IMR-90 (cell line): ENCODE data around the gene CORO7. TPM values are rescaled to one million over a fixed set of nuclear protein-coding genes. Genes with fewer than 3 reads are reported as not detected.

Source experiments
- ATAC-seq: fragments of 200-7000 bp; cut with Tn5 transposase; 2 replicates; pipeline ENCODE4 v1.9.1; 2020; ENCODE audit warnings: low read depth, mild to moderate bottlenecking, moderate library complexity
- BruUV-seq: library from RNA; stranded (reverse); fragments of 400-500 nt; replicated peaks from 2 replicates; lab custom pipeline; 2021; lab: Mats Ljungman, UMichigan
- CTCF ChIA-PET: fragments of 300-600 bp; formaldehyde crosslinking; extraction: SDS; loops from one replicate; lab custom pipeline; 2021; ENCODE audit warnings: antibody characterized with exemption; lab: Yijun Ruan, JAX
- POLR2A ChIA-PET: fragments of 300-600 bp; sonication (Branson Sonifier 250); formaldehyde crosslinking; loops from one replicate; lab custom pipeline; 2022; ENCODE audit warnings: antibody characterized with exemption; ENCODE audit not compliant: unreplicated experiment; lab: Charles Lee
- DNase-seq: peaks from one replicate; pipeline ENCODE4 v3.0.0; 2013
- H2AFZ ChIP-seq: replicated peaks from 2 replicates; pipeline ENCODE3; 2013; ENCODE audit warnings: low read length, mild to moderate bottlenecking; ENCODE audit not compliant: poor library complexity
- H2AK5ac ChIP-seq: 2 replicates; pipeline ENCODE4 v1.6.1; 2013; ENCODE audit warnings: low read depth, low read length, inconsistent platforms
- H2AK9ac ChIP-seq: replicated peaks from 2 replicates; pipeline ENCODE3; 2013; ENCODE audit warnings: mild to moderate bottlenecking, low read depth, low read length, moderate library complexity; ENCODE audit not compliant: poor library complexity
- H2BK120ac ChIP-seq: 2 replicates; pipeline ENCODE4 v1.6.1; 2013; ENCODE audit warnings: low read depth, low read length, inconsistent platforms
- H2BK15ac ChIP-seq: 3 replicates; pipeline ENCODE4 v1.6.1; 2013; ENCODE audit warnings: low read depth, low read length, inconsistent platforms
- H2BK20ac ChIP-seq: 2 replicates; pipeline ENCODE4 v1.6.1; 2013; ENCODE audit warnings: low read depth, mild to moderate bottlenecking, inconsistent platforms, low read length, moderate library complexity
- H2BK5ac ChIP-seq: 2 replicates; pipeline ENCODE4 v1.6.1; 2013; ENCODE audit warnings: mild to moderate bottlenecking, low read depth, low read length, inconsistent platforms; ENCODE audit not compliant: poor library complexity, severe bottlenecking
- H3K14ac ChIP-seq: replicated peaks from 2 replicates; pipeline ENCODE4 v1.6.1; 2013; ENCODE audit warnings: low read depth, low read length, inconsistent platforms
- H3K18ac ChIP-seq: 2 replicates; pipeline ENCODE4 v1.6.1; 2013; ENCODE audit warnings: low read depth, low read length, control low read depth
- H3K23ac ChIP-seq: 2 replicates; pipeline ENCODE4 v1.6.1; 2013; ENCODE audit warnings: low read depth, low read length, inconsistent platforms
- H3K27ac ChIP-seq: 2 replicates; pipeline ENCODE4 v1.5.1; 2013; ENCODE audit warnings: mild to moderate bottlenecking, control low read depth, low read length; ENCODE audit not compliant: insufficient read depth
- H3K27me3 ChIP-seq: 2 replicates; pipeline ENCODE4 v1.6.1; 2013; ENCODE audit warnings: low read length; ENCODE audit not compliant: control insufficient read depth, insufficient read depth
- H3K36me3 ChIP-seq: 2 replicates; pipeline ENCODE4 v1.6.1; 2013; ENCODE audit warnings: low read length, mixed read lengths; ENCODE audit not compliant: control insufficient read depth, insufficient read depth
- H3K4ac ChIP-seq: 2 replicates; pipeline ENCODE4 v1.6.1; 2013; ENCODE audit warnings: low read depth, low read length, inconsistent platforms
- H3K4me1 ChIP-seq: 2 replicates; pipeline ENCODE4 v1.6.1; 2013; ENCODE audit warnings: low read length, mixed read lengths; ENCODE audit not compliant: control insufficient read depth, insufficient read depth
- H3K4me2 ChIP-seq: 2 replicates; pipeline ENCODE4 v1.6.1; 2013; ENCODE audit warnings: low read depth, mild to moderate bottlenecking, control low read depth, low read length, moderate library complexity
- H3K4me3 ChIP-seq: 2 replicates; pipeline ENCODE4 v1.5.1; 2013; ENCODE audit warnings: low read depth, mild to moderate bottlenecking, control low read depth, low read length, moderate library complexity; ENCODE audit not compliant: insufficient read depth
- H3K56ac ChIP-seq: 2 replicates; pipeline ENCODE4 v1.6.1; 2013; ENCODE audit warnings: low read length, inconsistent platforms; ENCODE audit not compliant: insufficient read depth; ENCODE audit errors: extremely low read depth
- H3K79me1 ChIP-seq, 2 experiments: 2 replicates each; pipeline ENCODE4 v1.6.1; 2013; ENCODE audit warnings: low read length in 2 of 2, inconsistent platforms in 1 of 2, low read depth in 1 of 2
- H3K9ac ChIP-seq: 2 replicates; pipeline ENCODE4 v1.6.1; 2013; ENCODE audit warnings: low read depth, low read length, control low read depth
- H3K9me1 ChIP-seq: 2 replicates; pipeline ENCODE4 v1.6.1; 2013; ENCODE audit warnings: low read length, inconsistent platforms; ENCODE audit not compliant: insufficient read depth
- H3K9me3 ChIP-seq: 2 replicates; pipeline ENCODE4 v1.6.1; 2013; ENCODE audit warnings: low read length; ENCODE audit not compliant: control insufficient read depth, insufficient read depth
- H4K20me1 ChIP-seq: 2 replicates; pipeline ENCODE4 v1.6.1; 2013; ENCODE audit warnings: low read length, inconsistent platforms; ENCODE audit not compliant: insufficient read depth
- H4K5ac ChIP-seq: 2 replicates; pipeline ENCODE4 v1.6.1; 2013; ENCODE audit warnings: mild to moderate bottlenecking, low read depth, low read length, control low read depth
- H4K8ac ChIP-seq, 2 experiments: 2 replicates each; pipeline ENCODE4 v1.6.1; 2013; ENCODE audit warnings: low read depth in 2 of 2, low read length in 2 of 2, control low read depth in 1 of 2, inconsistent platforms in 1 of 2
- H4K91ac ChIP-seq: 2 replicates; pipeline ENCODE4 v1.6.1; 2013; ENCODE audit warnings: low read depth, low read length, inconsistent platforms; ENCODE audit not compliant: insufficient read depth
- BHLHE40 ChIP-seq: fragments of 150-350 bp; IDR thresholded peaks from 2 replicates; pipeline ENCODE4 v1.6.1; 2016; ENCODE audit warnings: mild to moderate bottlenecking, low read depth, low read length
- CEBPB ChIP-seq: IDR thresholded peaks from 2 replicates; pipeline ENCODE4 v1.6.1; 2012; ENCODE audit warnings: low read depth, low read length, improper control_type of control experiment
- MAFK ChIP-seq: IDR thresholded peaks from 2 replicates; pipeline ENCODE4 v1.6.1; 2012; ENCODE audit warnings: low read depth, low read length, improper control_type of control experiment
- MAZ ChIP-seq: IDR thresholded peaks from 2 replicates; pipeline ENCODE4 v1.6.1; 2012; ENCODE audit warnings: low read depth, mild to moderate bottlenecking, low read length, improper control_type of control experiment, moderate library complexity, borderline replicate concordance
- MXI1 ChIP-seq: IDR thresholded peaks from 2 replicates; pipeline ENCODE4 v1.6.1; 2012; ENCODE audit warnings: low read depth, mild to moderate bottlenecking, low read length, moderate library complexity, borderline replicate concordance
- RCOR1 ChIP-seq: IDR thresholded peaks from 2 replicates; pipeline ENCODE4 v1.6.1; 2012; ENCODE audit warnings: mild to moderate bottlenecking, low read length, improper control_type of control experiment; ENCODE audit not compliant: insufficient replicate concordance
- WGBS, 2 experiments: methylation state at CpG; one replicate each; pipeline versions ENCODE4 v1.1.5 to v1.1.7; 2013; ENCODE audit warnings: missing lambda C conversion rate in 2 of 2; ENCODE audit not compliant: insufficient read length in 1 of 2; ENCODE audit errors: extremely low coverage in 2 of 2; 5-methylcytosine and 5-hydroxymethylcytosine counted together
- dilution Hi-C: fragments of 300-500 bp; cut with HindIII; formaldehyde crosslinking; loops from one replicate; pipeline ENCODE4 v1.14.3; 2018; ENCODE audit warnings: low sequenced_read_pairs; ENCODE audit not compliant: unreplicated experiment
- in situ Hi-C: fragments of 300-500 bp; cut with MboI; formaldehyde crosslinking; loops from 3 replicates; pipeline ENCODE4 v1.14.3; 2019; ENCODE audit warnings: low sequenced_read_pairs, inconsistent platforms, mixed read lengths
- intact Hi-C: fragments of 100-400 bp; cut with micrococcal nuclease; formaldehyde crosslinking; loops from 2 replicates; pipeline ENCODE4 v1.10.0; 2022
- polyA plus RNA-seq, 3 experiments: library from polyadenylated mRNA; depleted of rRNA; stranded (reverse); fragments of >200 nt; gene quantifications; 2 replicates each; pipeline ENCODE4 v1.2.3, GENCODE V29; 2012; ENCODE audit warnings: low replicate concordance in 1 of 3
- total RNA-seq: library from RNA; depleted of rRNA; stranded (reverse); fragments of >200 nt; gene quantifications from 2 replicates; pipeline ENCODE4 v1.2.3, GENCODE V29; 2012
- TF ChIP-seq, protein P1 (sequence below): conservative IDR thresholded peaks from 2 replicates; pipeline ENCODE4 v1.5.1; 2012; ENCODE audit warnings: mild to moderate bottlenecking, low read depth, low read length, improper control_type of control experiment
- TF ChIP-seq, protein P2 (sequence below): fragments of 150-350 bp; IDR thresholded peaks from 2 replicates; pipeline ENCODE4 v1.6.1; 2017; ENCODE audit warnings: mild to moderate bottlenecking, antibody characterized with exemption, low read length, low read depth

CORO7 gene
- total and polyA plus RNA-seq, 2 of the 4 experiments (the other 2 are of a cell fraction) = 6.3 to 26.7 TPM

DNA sequence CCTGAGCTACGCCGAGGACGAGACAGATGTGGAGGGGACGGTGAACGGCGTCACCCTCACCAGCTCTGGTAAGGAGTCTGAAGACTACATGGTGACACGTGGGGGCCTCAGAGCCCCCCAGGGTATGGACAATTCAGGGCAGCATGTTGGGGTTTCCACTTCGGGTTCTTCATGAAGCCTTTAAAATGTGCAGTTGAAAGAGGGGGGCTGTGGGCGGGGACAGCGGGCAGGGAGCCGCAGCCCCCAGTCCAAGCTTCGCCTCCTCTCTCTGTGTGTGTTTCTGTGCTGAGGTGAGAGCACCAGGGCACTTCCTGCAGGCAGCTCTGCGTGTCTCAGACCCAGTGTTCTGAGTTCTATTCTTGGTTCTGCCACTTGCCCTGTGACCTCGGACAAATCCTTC lies 34.0 kb upstream of the CORO7 start:
- Histone ChIP-seq H4K5ac (no peak overlapping the region), H3K27ac (no peak overlapping the region), H3K79me1 (peaks cover 10 to 16% of the 10 kb centered on the region in 2 experiments), H3K9me3 (no peaks in the 10 kb centered on the region), H3K4me1 (no peaks in the 10 kb centered on the region), H3K14ac (no peak overlapping the region), H2BK15ac (no peak overlapping the region), H2AK9ac (no peak overlapping the region), H3K56ac (no peak overlapping the region), H4K8ac (no peak overlapping the region), H3K27me3 (no peaks in the 10 kb centered on the region), H3K36me3 (peaks cover 57% of the 10 kb centered on the region), H3K9ac (no peak overlapping the region), H4K20me1 (peaks cover 15% of the 10 kb centered on the region), H2BK5ac (no peak overlapping the region), H3K4me3 (no peak overlapping the region), H3K23ac (no peak overlapping the region), H2AFZ (no peak overlapping the region), H2AK5ac (no peak overlapping the region), H3K4ac (no peak overlapping the region), H3K4me2 (no peak overlapping the region), H4K91ac (no peak overlapping the region), H2BK20ac (no peak overlapping the region), H3K18ac (no peak overlapping the region), H3K9me1 (0 out of 2 replicates have a peak, but pooled peaks cover 7% of the 10 kb centered on the region), H2BK120ac (no peak overlapping the region)
- DNase-seq (no peak), ATAC-seq (no peak)
- intact Hi-C loops (no loop called here), in situ Hi-C loops (no loop called here), dilution Hi-C loops (no loop called here)
- ChIA-PET CTCF (no interaction called here), POLR2A (no interaction called here)
- no TSS peak for BruUV-seq
- WGBS, 2 experiments = 100% methylated on average over 2 of the region's 14 CpGs; no CpG with 5 or more reads in 1 of the 2 experiments
- TF ChIP-seq BHLHE40 (no peak), CEBPB (no peak), MAZ (no peak), MXI1 (no peak), MAFK (no peak), RCOR1 (no peak)
- TF ChIP-seq, protein P1, sequence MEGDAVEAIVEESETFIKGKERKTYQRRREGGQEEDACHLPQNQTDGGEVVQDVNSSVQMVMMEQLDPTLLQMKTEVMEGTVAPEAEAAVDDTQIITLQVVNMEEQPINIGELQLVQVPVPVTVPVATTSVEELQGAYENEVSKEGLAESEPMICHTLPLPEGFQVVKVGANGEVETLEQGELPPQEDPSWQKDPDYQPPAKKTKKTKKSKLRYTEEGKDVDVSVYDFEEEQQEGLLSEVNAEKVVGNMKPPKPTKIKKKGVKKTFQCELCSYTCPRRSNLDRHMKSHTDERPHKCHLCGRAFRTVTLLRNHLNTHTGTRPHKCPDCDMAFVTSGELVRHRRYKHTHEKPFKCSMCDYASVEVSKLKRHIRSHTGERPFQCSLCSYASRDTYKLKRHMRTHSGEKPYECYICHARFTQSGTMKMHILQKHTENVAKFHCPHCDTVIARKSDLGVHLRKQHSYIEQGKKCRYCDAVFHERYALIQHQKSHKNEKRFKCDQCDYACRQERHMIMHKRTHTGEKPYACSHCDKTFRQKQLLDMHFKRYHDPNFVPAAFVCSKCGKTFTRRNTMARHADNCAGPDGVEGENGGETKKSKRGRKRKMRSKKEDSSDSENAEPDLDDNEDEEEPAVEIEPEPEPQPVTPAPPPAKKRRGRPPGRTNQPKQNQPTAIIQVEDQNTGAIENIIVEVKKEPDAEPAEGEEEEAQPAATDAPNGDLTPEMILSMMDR = no peak
- TF ChIP-seq, protein P2, sequence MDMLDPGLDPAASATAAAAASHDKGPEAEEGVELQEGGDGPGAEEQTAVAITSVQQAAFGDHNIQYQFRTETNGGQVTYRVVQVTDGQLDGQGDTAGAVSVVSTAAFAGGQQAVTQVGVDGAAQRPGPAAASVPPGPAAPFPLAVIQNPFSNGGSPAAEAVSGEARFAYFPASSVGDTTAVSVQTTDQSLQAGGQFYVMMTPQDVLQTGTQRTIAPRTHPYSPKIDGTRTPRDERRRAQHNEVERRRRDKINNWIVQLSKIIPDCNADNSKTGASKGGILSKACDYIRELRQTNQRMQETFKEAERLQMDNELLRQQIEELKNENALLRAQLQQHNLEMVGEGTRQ = no peak
